Loucy (cell line): Measurements from ENCODE around the gene MYO9A.

Experiments used
- CTCF ChIP-seq: fragments of 200-600 bp; sonication (generic); conservative IDR thresholded peaks from 2 replicates; pipeline ENCODE4 v1.5.1; 2014; ENCODE audit warnings: mild to moderate bottlenecking, antibody characterized with exemption, low read length
- EZH2phosphoT487 ChIP-seq: fragments of 200-600 bp; IDR thresholded peaks from 2 replicates; pipeline ENCODE4 v1.6.1; 2018; ENCODE audit warnings: antibody characterized with exemption, mild to moderate bottlenecking, moderate library complexity, borderline replicate concordance

- TF ChIP-seq CTCF, result no peak
- TF ChIP-seq EZH2phosphoT487, result no peak
Observed at GRCh38 chr15:71932689-71933088, 185.3 kb downstream of the MYO9A start.
